ENCODE data around the gene TP73.

TP73 gene

GRCh38 chr1:3785456-3786157, 133.3 kb downstream of the TP73 start:
- H3K4me3 ChIP-seq (ENCODE audit: low read depth, low read length) = no peak overlapping the region
- TF ChIP-seq CTCF (conservative IDR thresholded peaks at IDR 0.05; ENCODE audit: low read depth, low read length) = peak; percentile 47
- DNase-seq (ENCODE audit: low read depth) = peak; percentile 20
